Measurements from ENCODE around the gene ARHGAP8.
A peak's percentile ranks its signal among the peaks of the same experiment; 100 is the strongest.
"Not testable (repeated sequence)": the region's sequence is repeated elsewhere in the genome, so short reads cannot be mapped to it uniquely, and the experiment has no call there.

The ARHGAP8 gene

GRCh38 chr22:44855855-44856254 lies 103.5 kb downstream of the ARHGAP8 start:
- DNase-seq (ENCODE audit: low read depth in 2 of 3, low spot score in 1 of 3): peak in 1 of 3 donors; percentile 4

- DNase-seq (ENCODE audit: low read depth in 2 of 3, low spot score in 1 of 3): not testable (repeated sequence)
Observed at GRCh38 chr22:44858819-44859218, 106.4 kb downstream of the ARHGAP8 start.

- no peak for DNase-seq (ENCODE audit: low read depth in 2 of 3, low spot score in 1 of 3)
Observed at GRCh38 chr22:44859641-44860040, 107.3 kb downstream of the ARHGAP8 start.

- no peak for DNase-seq (ENCODE audit: low read depth in 2 of 3, low spot score in 1 of 3)
Observed at GRCh38 chr22:44860311-44860710, 107.9 kb downstream of the ARHGAP8 start.

GRCh38 chr22:44861245-44861644 lies 108.9 kb downstream of the ARHGAP8 start:
- no peak for DNase-seq (ENCODE audit: low read depth in 2 of 3, low spot score in 1 of 3)

GRCh38 chr22:44862281-44862680 lies 109.9 kb downstream of the ARHGAP8 start:
- no peak for DNase-seq (ENCODE audit: low read depth in 2 of 3, low spot score in 1 of 3)

GRCh38 chr22:44862981-44863860 lies 110.8 kb downstream of the ARHGAP8 start:
- no peak for DNase-seq (ENCODE audit: low read depth in 2 of 3, low spot score in 1 of 3)

- DNase-seq (ENCODE audit: low read depth in 2 of 3, low spot score in 1 of 3): no peak
Observed at GRCh38 chr22:44865193-44866057, 113.0 kb downstream of the ARHGAP8 start.

- DNase-seq (ENCODE audit: low read depth in 2 of 3, low spot score in 1 of 3): no peak
Observed at GRCh38 chr22:44869196-44869595, 116.8 kb downstream of the ARHGAP8 start.

- DNase-seq (ENCODE audit: low read depth in 2 of 3, low spot score in 1 of 3): no peak
Observed at GRCh38 chr22:44870021-44870420, 117.6 kb downstream of the ARHGAP8 start.

- no peak for DNase-seq (ENCODE audit: low read depth in 2 of 3, low spot score in 1 of 3)
Observed at GRCh38 chr22:44871782-44872181, 119.4 kb downstream of the ARHGAP8 start.

GRCh38 chr22:44876921-44877320 lies 124.5 kb downstream of the ARHGAP8 start:
- DNase-seq (ENCODE audit: low read depth in 2 of 3, low spot score in 1 of 3): no peak

GRCh38 chr22:44878483-44879300 lies 126.3 kb downstream of the ARHGAP8 start:
- no peak for DNase-seq (ENCODE audit: low read depth in 2 of 3, low spot score in 1 of 3)

GRCh38 chr22:44879301-44879680 lies 126.9 kb downstream of the ARHGAP8 start:
- DNase-seq (ENCODE audit: low read depth in 2 of 3, low spot score in 1 of 3): no peak

GRCh38 chr22:44880610-44881290 lies 128.4 kb downstream of the ARHGAP8 start:
- DNase-seq (ENCODE audit: low read depth in 2 of 3, low spot score in 1 of 3): no peak

GRCh38 chr22:44881624-44882023 lies 129.2 kb downstream of the ARHGAP8 start:
- DNase-seq (ENCODE audit: low read depth in 2 of 3, low spot score in 1 of 3): no peak

GRCh38 chr22:44882226-44882905 lies 130.0 kb downstream of the ARHGAP8 start:
- no peak for DNase-seq (ENCODE audit: low read depth in 2 of 3, low spot score in 1 of 3)

- DNase-seq (ENCODE audit: low read depth in 2 of 3, low spot score in 1 of 3): no peak
Observed at GRCh38 chr22:44883011-44883421, 130.6 kb downstream of the ARHGAP8 start.

- no peak for DNase-seq (ENCODE audit: low read depth in 2 of 3, low spot score in 1 of 3)
Observed at GRCh38 chr22:44884562-44884961, 132.2 kb downstream of the ARHGAP8 start.

Measured in stimulated activated CD4-positive, alpha-beta T cell treated with anti-CD3 and anti-CD28 coated beads, Interleukin-12 subunit alpha, Interleukin-12 subunit beta, amount 100 ng/mL, for 48 hours (primary cell).